GM19025 (cell line): ENCODE results near the gene TAF10.

Experiments used
- ATAC-seq: cut with Tn5 transposase; IDR thresholded peaks from one replicate; pipeline ENCODE4 v1.9.1; 2021; ENCODE audit warnings: mild to moderate bottlenecking, low read depth, moderate library complexity; ENCODE audit not compliant: unreplicated experiment

The TAF10 gene

DNA sequence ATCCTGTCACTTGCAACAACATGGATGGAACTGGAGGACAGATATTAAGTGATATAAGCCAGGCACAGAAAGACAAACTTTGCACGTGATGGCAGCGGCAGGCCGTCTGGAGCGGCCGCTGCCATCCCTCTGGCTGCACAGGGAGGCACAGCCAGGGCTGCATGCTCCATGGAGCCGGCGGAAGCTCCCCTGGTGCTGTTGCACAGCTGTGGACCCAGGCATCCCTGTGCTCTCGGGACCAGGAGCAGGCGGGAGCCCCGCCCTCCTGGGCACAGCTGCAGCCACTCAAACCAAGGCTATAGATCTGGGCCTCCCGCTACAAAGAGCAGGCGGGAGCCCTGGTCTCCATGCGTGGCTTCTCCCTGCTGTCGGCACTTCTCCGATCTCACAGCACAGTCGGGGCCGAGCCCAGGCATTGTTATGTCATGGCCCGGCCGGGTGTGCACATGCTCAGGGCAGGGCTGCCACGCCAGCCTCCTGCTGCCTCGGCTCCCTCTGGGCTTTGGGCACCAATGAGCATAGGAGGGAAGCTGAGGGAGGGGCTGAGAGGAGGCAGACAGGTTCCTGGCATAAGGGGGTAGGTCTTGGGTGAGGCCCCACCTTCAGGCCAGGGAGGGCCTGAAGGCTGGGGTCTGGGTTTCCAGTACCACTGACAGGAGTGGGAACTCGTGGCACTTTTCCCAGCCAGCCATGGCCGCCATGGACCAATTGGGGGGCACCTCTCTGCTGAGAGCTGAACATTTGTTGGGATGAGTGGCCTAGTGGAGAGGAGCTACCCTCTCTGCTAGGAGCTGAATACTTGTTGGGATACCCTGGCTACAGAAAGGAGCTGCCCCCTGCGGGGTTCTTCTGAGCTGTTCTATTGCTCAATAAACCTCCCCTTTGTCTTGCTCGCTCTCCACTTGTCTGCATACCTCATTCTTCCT is 25.3 kb downstream of the TAF10 start:
- no peak for ATAC-seq

DNA sequence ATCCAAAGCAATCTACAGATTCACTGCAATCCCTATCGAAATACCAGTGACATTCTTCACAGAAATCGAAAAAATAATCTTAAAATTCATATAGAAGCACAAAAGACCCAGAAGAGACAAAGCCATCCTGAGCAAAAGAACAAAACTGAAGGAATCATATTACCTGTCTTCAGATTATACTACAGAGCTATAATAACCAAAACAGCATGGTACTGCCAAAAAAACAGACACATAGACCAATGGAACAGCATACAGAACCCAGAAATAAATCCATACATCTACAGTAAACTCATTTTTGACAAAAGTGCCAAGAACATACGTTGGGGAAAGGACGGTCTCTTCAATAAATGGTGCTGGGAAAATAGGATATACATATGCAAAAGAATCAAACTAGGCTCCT is 27.5 kb downstream of the TAF10 start:
- ATAC-seq, result no peak

DNA sequence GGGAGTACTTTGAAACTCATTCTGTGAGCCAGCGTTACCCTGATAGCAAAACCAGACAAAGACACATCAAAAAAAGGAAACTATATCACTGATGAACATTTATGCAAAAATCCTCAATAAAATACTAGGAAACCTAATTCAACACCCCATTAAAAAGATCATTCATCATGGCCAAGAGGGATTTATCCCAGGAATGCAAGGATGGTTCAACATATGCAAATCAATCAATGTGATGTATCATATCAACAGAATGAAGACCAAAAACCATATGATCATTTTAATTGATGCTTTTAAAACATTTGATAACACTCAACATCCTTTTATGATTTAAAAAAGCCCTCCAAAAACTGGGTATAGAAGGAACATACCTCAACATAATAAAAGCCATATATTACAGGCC is 28.4 kb downstream of the TAF10 start:
- ATAC-seq, result no peak

DNA sequence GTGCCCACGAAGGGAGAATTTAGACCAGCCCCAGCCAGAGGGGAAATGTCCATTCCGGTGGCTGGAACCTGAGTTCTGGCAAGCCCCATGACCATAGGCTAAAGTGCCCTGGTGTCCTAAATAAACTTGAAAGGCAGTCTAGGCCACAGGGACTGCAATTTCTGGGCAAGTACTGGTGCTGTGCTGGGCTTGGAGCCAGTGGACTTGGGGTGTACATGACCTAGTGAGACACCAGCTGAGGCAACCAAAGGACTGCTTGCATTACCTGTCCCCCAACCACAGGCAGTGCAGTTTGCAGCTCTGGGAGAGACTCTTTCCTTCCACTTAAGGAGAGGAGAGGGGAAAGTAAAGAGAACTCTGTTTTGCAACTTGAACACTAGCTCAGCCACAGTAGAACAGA is 32.3 kb downstream of the TAF10 start:
- ATAC-seq, result no peak

DNA sequence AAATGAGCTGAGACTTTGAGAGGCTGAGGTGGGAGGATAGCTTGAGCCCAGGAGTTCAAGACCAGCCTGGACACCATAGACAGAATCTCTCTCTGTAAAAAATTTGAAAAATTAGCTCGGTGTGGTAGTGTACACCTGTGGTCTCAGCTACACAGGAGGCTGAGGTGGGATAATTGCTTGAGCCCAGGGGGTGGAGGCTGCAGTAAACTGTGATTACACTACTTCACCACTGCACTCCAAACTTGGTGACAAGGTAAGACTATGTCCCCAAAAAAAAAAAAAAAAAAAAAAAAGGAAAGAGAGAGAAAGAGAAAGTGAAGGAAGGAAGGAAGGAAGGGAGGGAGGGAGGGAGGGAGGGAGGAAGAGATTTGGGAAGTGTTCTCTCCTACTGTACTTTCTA is 33.9 kb downstream of the TAF10 start:
- no peak for ATAC-seq

DNA sequence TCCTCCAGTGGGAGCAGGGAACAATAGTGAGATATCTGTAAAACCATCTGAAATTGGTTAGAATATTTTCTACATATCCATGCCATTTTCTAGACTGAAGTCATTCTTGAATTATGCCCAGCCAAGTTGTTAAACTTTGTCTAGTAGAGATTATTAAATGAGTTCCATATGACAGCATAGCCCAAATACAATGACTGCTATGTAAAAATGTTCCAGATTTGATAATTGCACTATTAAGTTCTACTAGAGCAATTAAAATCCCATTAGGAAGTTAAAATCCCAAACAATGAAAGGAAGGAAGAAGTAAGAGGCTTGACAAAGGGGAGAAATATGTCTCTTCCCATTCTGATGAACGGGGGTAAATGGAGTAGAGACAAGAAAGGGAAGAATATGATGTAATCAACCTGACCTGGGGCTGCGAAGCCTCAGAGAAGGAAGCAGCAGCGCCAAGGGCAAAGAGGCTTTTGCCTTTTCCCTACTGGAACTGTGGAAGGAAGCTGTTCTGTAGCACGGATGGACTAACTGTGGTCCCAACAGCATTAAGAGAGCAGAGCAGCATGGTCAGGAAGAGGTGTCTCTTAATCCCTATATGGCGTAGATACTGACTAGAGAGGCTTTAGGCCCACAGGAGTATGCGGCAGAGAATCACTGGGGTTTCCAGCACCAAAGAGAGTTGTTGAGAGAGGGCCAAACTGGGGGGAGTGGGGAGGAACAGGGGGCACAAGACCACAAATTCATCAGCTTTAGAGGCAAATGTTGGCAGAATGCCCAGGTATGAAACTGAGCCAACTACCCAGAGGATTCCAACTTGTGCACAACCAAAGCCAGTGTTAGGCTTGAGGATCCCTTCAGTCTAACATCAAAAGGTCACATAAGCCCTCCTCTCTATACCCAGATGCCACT is 35.3 kb downstream of the TAF10 start:
- ATAC-seq, result no peak

DNA sequence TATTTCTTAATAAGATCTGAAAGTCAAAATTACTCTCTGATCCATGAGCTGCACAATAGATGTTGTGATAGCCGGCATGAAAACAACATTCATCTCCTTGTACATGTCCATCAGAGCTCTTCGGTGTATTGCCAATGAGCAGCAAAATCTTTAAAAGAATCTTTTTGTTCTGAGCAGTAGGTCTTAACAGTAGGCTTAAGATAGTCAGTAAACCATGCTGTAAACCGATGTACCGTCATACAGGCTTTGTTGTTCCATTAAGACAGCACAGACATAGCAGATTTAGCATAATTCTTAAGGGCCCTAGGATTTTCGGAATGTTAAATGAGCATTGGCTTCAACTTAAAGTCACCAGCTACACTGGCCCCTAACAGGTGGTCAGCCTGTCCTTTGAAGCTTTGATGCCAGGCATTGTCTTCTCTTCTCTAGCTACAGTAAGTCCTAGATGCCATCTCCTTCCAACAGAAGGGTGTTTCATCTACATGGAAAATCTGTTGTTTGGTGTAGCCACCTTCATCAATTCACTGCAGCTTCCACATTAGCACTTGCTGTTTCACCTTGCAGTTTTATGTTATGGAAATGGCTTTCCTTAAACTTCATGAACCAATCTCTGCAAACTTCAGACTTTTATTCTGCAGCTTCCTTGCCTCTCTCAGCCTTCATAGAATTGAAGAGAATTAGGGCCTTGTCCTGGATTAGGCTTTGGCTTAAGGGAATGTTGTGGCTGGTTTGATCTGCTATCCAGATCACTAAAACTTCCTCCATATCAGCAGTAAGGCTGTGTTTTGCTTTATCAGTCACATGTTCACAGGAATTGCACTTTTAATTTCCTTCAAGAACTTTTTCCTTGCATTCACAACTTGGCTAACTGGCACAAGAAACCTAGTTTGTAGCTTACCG is 37.0 kb downstream of the TAF10 start:
- no peak for ATAC-seq

DNA sequence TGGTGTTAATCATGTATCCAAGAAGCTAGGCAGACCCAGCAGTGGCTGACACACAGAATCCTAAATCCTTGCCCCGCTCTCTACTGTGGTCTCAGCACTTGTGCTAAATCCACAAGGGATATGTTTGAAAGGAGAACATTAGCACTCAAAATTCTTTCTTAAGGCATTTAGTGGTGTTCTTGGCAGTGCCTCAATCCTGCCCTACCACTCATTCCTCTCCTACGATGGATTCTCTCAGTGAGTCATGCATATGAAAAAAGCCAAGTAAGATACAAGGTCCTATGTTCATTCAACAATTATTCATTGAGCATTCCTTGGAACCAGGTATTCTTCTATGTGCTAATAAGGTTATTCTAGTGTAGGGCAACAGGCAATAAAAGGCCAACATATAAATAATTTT is 39.8 kb downstream of the TAF10 start:
- ATAC-seq, result no peak

DNA sequence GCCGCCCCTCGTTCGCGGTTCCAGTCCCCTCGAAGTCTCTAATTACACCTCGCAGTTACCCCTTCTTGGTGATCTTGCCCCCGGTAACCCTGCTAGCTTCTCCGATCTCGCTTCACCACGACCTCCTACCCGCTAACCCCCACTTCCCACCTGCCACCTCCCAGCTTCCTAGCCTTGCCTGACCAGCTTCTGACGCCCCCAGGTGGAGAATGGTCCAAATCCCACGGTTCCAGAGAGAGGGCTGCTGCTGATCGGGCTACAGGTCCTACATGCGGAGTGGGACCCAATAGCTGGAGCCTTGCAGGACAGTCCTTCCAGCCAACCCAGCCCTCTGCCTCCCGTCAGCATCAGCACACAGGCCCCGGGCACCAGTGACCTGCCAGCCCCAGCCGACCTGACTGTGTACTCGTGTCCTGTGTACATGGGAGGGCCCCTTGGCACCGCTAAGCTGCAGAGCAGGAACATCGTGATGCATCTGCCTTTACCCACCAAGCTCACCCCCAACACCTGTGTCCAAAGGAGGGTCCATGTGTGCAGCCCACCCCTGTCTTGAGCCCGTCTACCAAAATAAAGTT is 40.5 kb downstream of the TAF10 start:
- ATAC-seq, result no peak

DNA sequence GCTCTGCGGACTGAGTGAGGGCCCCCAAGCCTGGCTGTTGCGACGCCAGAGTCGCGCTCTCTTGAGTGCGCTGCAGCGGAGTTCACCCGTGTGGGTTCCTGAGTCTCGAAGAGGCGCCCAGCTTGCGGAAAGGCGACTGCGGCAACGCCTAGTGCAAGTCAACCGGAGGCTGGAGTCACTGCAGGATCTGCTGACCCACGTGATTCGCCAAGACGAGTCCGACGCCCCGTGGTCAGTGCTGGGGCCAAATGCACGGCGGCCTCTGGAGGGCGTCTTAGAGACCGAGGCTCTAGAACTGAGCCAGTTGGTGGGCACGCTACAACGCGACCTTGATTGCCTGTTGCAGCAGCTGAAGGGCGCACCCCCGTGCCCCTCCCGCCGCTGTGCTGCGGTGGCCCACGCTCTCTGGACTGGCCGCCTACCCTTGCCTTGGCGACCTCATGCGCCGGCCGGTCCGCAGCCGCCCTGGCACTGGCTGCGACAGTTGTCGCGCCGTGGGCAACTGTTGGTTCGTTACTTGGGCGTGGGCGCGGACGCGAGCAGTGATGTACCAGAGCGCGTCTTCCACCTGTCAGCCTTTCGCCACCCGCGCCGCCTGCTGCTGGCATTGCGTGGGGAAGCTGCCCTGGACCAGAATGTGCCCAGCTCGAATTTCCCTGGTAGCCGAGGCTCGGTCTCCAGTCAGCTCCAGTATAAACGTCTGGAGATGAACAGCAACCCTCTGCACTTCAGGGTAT is 41.2 kb downstream of the TAF10 start:
- no peak for ATAC-seq

DNA sequence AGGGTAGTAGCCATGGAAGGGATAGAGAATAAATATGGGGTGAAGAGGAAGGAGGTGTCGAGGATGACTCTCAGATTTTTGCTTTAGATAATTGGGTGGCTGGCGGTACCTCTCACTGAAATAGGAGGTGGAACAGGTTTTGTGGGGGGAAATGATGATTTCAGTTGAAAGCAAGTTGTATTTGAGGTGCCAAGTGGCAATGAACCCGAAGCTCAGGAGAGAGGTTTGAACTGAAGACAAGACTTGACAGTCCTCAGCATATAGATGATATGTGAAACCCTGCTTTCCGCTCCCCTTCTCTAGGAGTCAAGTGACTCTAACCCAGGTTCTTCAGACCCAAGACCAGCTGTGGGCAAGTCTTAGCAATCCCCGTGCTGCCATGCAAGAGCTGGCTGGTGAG is 42.3 kb downstream of the TAF10 start:
- ATAC-seq, result no peak

DNA sequence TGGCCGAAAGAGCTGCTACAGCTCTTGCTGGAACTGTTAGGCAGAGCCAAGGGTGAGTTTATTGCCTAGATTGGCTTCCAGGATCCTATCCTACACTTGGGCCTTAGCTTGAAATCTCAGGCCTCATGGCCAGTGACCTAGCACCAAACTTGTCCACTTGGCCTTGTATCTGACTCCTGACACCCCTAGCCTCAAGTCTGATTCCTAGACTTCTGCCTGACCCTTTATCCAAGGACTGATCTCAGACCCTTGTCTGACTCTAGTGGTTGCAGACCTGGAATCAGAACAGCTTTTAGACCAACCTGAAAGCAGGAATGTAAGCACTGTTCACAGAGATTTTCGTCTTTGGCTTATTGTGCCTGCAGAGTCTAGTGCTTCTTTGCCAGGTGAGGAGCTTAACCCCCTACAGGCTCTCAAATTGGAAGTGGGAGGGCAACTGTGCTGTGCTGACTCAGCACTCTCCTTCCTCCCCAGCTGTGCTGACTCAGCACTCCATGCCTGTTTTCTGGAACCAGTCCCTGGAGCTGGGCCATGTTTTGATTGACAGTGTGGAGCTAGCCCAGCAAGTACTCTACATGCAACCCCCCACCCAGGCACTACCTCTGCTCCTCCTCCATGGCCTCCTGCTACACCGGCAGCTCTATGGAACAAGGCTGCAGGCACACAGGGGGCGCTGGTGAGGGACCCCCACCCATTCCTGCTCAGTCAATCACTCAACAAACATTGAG is 43.7 kb downstream of the TAF10 start:
- no peak for ATAC-seq

DNA sequence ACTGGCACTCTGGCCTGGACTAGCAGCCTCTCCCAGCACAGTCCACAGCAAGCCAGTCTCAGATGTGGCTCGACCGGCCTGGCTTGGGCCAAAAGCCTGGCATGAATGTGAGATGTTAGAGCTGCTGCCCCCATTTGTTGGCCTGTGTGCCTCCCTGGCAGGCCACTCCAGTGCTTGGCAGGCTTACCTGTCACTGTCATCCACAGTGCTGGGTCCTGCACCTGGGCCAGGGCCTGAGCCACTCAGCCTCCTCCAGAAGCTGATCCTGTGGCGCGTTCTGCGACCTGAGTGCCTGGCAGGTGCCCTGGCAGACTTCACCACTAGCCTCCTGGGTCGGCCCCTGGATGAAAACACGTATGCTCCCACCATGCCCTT is 44.7 kb downstream of the TAF10 start:
- ATAC-seq, result no peak

DNA sequence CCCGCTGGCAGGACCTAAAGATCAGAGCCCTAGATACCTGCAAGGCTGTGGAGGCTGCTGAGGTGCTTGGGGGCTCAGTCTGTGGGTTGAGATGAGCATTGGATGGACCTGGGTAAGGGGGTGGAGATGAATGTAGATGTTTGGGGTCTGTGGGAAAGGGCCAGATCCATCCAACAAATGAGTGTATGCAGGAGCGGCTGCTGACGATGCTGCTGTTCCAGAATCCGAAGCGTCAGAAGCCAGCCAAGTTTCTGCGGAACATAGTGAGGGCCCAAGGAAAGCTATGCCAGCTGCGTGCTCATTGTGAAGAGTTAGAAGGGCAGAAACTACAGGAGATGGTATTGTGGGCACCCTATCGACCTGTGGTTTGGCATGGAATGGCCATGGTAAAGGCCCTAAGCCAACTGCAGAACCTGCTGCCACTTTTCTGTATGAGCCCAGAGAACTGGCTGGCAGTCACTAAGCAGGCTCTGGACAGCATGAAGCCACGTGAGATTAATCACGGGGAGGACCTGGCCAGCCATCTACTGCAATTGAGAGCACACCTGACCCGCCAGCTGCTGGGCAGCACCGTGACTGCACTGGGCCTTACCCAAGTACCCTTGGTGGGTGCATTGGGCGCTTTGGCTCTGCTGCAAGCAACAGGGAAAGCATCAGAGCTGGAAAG is 45.2 kb downstream of the TAF10 start:
- no peak for ATAC-seq

DNA sequence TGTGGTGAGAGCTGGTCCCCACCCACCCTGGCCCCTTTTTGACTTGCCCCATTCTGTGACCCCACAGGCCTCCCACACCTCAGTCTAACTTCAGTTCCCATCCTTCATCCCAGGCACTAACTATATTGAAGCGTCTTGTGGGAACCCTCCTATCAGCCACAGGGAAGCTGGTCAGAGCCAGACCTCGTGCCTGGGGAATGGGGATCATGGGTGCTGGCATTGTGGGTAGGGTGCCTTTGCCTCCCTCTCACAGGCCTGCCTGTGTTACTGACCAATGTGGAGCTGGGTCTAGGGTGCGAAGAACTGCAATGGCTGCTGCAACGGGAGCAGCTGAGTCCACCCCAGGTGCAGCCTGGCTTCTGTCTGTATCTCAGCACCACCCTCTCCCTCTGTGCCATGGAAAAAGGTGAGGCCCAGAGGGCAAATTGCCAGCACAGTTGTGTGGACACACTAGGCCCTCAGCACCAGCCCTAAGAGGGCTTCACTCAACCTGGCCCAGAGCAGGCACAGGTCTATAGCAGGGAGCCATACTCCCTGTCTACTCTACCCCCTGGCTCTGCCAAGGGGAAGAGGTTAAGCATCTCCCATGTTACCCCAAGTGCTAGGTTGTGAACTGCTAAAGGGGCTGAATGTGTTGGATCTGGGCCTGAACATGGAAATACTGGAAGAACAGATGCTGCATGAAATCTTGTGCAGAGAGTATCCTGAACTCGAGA is 45.9 kb downstream of the TAF10 start:
- no peak for ATAC-seq

DNA sequence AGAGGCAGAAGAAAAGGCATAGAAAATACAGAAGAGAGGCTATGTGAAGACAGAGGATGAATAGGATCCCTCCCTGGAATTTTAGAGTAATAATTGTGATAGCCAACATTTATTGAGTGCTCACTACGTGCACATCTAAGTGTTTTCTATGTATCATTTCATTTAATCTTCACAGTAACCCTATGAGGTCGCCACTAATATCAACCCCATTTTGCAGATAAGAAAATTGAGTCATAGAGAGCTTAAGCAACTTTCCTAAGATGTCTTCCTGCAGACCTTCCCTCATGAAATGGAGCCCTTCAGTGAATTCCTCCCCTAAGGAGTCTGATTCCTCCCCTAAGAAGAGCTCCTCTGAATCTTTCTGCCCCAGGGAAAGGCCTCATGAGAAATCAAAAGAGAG is 46.7 kb downstream of the TAF10 start:
- no peak for ATAC-seq

DNA sequence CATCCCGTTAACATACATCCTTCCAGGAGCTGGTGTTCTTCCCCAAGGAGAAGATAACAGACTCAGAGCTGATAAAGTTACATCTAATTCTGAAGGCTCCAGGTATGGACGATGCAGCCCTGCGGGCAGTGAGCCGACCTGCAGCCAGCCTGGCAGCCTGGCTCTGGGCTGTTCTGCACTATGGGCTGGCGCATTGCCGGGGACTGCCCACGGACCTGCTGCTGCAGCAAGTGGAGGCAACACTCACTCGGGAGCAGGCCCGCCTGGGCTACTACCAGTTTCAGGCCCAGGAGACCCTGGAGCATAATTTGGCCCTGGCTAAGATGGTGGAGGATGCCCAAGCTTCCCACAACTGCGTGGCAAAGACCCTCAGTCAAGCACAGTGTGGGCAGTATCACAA is 48.3 kb downstream of the TAF10 start:
- ATAC-seq, result no peak

DNA sequence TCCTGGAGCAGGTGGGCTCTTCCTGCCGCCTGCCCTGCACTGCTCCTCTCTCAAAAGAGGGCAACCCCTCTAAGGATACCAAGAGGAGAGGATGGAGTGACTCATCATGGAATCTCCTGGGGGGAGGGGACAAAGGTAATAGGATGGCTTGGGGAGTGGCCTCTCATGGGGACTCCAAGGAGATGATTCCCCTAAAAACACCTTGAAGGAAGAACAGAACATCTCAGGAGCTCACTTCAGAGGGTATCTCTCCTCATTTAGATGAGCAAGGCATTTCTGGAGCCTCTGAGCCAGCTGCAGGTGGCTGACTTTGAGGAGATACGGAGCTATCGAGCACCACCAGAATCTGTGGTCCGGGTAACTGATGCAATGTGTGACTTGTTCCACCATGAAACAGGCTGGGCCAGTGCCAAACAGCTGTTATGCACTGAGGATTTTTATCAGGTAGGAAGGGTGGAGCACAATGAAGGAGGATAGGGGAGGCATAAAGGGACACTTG is 48.8 kb downstream of the TAF10 start:
- no peak for ATAC-seq
